Astrocyte of the hippocampus (primary cell): ENCODE results near the gene NFATC1.

ENCODE experiments used
- DNase-seq: peaks from one replicate; pipeline ENCODE4 v3.0.0; 2011; ENCODE audit warnings: low read depth, low spot score

Gene NFATC1

DNA sequence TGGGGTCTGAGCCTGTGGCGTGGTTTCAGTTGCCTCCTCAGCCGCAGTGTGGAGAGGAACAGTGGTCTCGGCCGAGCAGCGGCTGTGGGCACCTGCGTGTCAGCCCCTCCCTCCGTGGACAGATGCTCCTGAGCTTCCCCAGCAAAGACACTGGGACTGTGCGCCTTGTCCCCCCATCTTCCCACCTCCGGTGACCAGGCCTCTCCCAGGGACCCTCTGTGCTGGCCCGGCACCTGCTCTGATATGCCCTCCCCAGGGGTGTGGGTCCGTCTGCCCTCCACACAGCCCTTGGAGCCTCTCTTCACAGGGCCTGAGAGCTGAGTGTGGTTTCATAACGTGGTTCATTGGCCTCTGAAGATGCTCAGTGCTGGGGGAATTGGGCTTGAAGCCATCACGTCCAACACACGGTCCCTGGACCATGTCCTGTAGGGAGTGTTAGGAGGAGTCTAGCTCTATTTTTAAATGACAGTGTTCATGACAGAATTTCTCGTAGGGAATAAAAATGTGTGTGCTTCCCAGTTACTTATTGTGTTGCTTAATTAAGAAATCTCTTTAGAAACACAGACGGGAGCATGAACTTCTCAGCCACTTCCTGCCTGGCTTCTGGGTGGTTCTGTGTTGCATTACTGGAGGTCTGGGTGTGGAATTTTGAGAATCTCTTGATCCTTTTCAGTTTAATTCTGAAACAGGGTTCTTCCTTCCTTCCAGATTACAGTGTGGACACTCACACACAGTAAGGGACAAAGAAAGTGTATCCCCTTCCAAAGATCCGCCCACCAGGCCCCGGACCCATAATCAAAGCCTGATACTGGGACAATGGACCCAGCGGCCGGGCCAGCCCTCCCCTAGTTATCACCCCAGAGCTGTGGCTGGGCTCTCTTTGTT lies 110.7 kb downstream of the NFATC1 start:
- DNase-seq, result peak; percentile 65

DNA sequence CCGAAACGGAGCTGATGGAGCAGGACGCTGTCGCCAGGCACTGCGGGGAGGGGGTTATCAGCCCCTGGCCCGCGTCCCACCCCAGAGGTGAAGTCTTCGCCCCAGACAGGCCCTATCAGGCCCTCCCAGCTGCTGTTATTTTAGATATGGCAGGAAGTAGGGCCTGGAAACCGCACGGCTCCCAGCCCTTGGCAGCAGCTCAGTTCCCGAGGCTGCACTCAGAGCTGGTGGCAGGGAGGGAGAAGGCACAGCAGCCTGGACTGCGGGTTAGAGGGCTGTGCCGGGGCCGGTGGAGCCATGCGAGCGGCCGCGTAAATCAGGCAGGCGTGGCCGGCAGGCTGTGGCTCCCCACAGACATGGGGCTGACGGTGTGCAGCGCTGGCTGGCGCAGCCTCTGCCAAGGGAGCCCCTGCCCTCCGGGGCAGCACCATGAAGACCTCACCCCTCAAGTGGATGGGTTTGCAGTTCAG lies 111.4 kb downstream of the NFATC1 start:
- peak; percentile 83 for DNase-seq

GRCh38 chr18:79507546-79508480 lies 112.1 kb downstream of the NFATC1 start:
- peak; percentile 58 for DNase-seq

GRCh38 chr18:79508565-79509535 lies 113.1 kb downstream of the NFATC1 start:
- no peak for DNase-seq

GRCh38 chr18:79509536-79509930 lies 113.8 kb downstream of the NFATC1 start:
- DNase-seq, result no peak

- no peak for DNase-seq
These were observed 114.4 kb downstream of the NFATC1 start for GRCh38 chr18:79510046-79510685.

GRCh38 chr18:79510731-79511241 lies 115.1 kb downstream of the NFATC1 start:
- no peak for DNase-seq

- no peak for DNase-seq
These were observed 115.5 kb downstream of the NFATC1 start for GRCh38 chr18:79511271-79511670.

DNA sequence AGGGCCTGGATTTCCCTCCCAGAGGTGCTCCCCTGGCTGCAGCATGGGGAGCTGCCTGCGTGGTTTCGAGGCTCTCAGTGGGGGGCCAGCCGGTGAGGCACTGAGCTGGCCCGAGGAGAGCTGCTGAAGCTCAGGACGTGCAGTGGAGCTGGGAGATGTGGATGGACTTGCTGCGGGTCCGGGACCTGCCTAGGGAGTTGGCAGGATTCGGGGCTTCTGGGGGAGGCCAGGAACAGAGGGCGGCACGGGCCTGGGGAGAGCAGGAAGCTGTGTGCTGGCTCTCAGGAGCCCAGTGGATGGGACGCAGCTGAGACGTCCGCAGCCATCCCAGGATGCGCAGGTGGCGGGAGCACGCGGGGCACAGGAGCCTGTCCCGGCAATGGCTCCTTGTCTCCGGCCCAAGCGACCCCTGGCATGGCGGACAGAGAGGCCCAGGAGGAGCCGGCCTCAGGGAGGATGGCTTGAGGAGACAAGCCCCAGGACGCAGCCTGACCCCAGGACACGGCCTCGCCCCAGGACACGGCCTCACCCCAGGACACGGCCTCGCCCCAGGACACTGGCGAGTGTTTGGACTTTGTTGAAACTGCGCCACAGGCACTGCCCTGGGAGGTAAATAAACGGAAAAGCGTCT lies 116.1 kb downstream of the NFATC1 start:
- DNase-seq, result peak; percentile 13

DNA sequence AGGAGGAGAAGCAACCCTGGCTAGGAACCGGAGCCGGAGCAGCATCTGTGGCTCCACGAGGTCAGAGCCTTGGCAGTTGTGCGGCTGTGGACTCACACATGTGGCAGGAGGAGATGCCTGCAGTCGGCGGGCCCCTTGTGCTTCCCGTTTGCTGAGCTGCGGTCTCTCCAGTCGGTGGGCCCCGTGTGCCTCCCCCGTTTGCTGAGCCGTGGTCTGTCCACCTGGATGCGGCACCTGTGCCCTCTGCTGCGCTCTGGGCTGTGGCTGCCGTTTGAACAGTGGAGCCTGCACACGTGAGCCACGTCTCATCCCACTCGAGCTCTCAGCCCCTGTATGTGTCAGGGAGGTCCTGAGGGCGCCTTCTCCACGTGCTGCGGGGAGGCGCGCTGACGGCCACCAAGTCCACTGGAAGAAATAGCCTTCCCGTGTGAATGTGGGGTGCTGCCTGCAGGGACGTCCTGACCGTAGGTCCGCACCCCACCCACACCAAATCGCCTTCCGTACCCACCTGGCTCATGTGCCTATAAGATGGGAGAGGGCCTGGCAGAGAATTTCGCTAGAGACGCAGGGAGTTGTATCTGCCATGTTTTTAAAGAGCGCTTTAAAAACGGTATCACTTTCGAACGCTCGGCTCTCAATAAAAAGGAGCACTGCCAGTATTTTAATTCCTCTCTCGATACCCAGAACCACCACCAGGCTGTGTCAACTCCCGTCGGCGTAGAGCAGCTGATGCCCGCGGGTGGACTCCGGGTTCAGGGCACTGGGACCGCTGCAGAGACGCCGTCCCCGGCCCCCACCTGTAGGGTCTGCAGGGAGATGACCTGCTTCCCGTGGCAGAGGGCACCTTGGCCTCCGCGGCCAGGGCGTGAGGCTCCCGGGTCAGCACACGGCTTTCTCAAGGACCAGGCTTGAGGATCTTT lies 117.0 kb downstream of the NFATC1 start:
- DNase-seq, result no peak

GRCh38 chr18:79513381-79514081 lies 117.8 kb downstream of the NFATC1 start:
- no peak for DNase-seq

DNA sequence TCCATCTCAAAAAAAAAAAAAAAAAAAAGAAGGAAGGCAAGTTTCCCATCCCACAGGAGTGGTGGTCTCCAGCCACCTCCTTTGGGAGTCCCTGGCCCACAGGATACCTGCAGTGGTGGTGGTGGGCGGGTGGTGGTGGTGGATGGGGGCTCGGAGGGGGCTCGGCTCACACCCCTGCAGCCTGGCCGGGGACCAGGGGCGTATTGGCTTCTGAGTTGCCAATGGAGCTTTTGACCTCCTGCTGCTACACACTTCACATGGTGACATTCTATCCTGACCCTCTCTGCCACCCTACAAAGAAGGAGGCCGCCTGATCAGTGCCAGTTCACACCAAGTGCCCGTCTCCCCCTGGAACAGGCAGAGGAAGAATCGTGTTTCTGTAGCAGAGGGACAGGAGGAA lies 119.6 kb downstream of the NFATC1 start:
- DNase-seq, result no peak

GRCh38 chr18:79515944-79516351 lies 120.2 kb downstream of the NFATC1 start:
- DNase-seq, result no peak

DNA sequence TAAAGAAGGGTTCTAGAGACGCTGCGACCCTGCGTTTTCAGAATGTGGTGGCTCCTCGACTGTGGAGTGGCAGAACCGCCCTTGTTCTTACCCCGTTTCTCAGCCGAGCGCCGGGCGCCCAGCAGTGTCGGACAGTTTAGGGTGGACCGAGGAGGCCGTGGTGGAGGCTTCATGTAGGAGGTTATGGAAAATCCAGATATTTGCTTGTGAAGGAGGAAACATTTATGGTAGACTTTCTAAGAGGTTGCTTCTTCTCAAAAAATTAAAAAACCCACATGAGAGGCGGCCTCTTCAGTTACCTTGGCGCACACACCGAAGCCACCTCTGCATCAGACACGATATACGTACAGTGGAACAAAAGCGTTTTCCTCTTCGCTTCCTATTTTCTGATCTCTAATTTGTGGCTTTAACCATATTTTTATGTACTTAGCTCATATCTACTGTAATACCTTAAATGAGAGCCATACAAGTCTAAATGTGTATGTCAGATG lies 120.8 kb downstream of the NFATC1 start:
- DNase-seq, result no peak

GRCh38 chr18:79517341-79517740 lies 121.6 kb downstream of the NFATC1 start:
- DNase-seq, result no peak

GRCh38 chr18:79518028-79518682 lies 122.4 kb downstream of the NFATC1 start:
- DNase-seq, result no peak

DNA sequence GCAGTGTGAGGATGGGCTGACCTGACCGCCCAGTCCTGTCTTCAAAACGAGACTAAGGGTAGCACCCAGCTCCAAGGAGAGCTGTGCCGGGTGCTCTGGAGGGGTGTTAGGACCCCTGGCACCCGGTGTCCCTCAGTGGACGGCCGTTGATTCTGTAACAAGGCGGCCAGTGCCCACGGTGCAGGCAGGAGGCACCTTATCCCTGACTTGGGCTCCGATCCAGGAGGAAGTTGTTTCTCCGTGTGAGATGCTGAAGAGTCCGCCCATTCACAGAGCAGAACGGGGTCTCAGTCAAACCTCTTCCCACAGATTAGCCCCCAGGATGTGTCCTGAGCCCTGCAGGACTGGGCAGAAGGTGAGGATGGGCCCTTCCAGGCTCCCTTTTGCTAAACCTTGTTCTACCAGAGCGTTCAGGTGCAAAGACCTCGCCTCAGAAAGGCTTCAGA lies 123.0 kb downstream of the NFATC1 start:
- DNase-seq, result no peak
